HFFc6 (cell line): ENCODE measurements around the gene GIGYF1. TPM values are rescaled to one million over a fixed set of nuclear protein-coding genes. Genes with fewer than 3 reads are reported as not detected.

Experiments used
- DNase-seq: peaks from one replicate; pipeline ENCODE4 v3.0.0-alpha.2; 2018
- H3K27ac Mint-ChIP-seq: 2 replicates; pipeline ENCODE4 v1.8.0; 2020; ENCODE audit warnings: mild to moderate bottlenecking, mixed read lengths
- H3K27me3 Mint-ChIP-seq: 2 replicates; pipeline ENCODE4 v1.8.0; 2021; ENCODE audit warnings: mild to moderate bottlenecking, moderate library complexity, mixed read lengths; ENCODE audit not compliant: insufficient read depth
- H3K36me3 Mint-ChIP-seq: 2 replicates; pipeline ENCODE4 v1.8.0; 2021; ENCODE audit warnings: low read depth, mixed read lengths
- H3K4me1 Mint-ChIP-seq: 2 replicates; pipeline ENCODE4 v1.8.0; 2020; ENCODE audit warnings: low read depth, mixed read lengths
- H3K4me3 Mint-ChIP-seq: 2 replicates; pipeline ENCODE4 v1.8.0; 2020; ENCODE audit warnings: mild to moderate bottlenecking, moderate library complexity, mixed read lengths
- H3K9me3 Mint-ChIP-seq: 2 replicates; pipeline ENCODE4 v1.8.0; 2020; ENCODE audit warnings: mild to moderate bottlenecking, mixed read lengths
- total RNA-seq, 6 experiments: library from RNA; stranded (reverse); fragmentation: NEBNext Ultra II Directional; extraction: Animal tissue kit (Norgen Biotek cat#: 25700); gene quantifications; 2 replicates in 1 of 6; 3 replicates in 5 of 6; pipeline ENCODE4 v1.2.3, GENCODE V29; 2021
- TF ChIP-seq, protein P1 (sequence below): fragments of 200-600 bp; sonication (generic); IDR thresholded peaks from 2 replicates; pipeline ENCODE4 v1.5.0; 2021; ENCODE audit warnings: antibody characterized with exemption, mild to moderate bottlenecking

Gene GIGYF1
- total RNA-seq, 6 experiments from 2014 or later, result 17.7 to 21.8 (median 19.2) TPM

DNA sequence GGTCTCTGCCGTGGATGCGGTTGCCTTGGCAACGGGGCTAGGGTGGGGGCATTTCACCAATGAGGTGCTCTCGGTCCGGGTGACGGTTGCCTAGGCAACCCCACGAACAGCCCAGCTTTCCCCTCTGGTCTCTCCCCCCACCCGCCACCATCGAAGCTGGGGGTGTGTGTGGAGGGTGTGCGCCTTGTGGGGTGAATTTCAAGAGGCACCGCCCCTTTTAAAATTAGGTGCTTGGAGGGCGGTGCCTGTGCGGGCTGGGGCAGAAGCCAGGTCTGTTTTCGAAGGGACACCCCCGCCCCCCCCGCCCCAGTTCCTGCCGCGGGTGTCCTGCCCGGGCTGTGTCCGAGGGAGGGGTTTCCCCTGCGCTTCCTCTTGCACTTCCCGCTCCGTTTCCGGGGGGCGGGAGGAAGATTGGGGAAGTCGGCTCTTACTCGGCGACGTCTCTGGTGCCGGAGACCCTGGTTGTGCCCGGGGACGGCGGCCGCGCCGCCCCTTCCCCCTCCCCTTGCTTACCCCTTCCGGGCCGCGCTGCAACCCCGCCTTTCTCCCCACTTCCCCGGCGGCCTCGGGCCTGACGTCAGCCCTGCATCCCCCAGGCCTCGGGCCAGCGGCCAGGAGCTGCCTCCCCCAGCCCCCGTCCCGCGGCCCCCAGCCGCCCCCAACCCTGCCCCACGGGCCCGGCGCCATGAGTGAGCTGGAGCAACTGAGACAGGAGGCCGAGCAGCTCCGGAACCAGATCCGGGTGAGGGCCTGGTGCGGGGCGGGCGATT, 18.3 kb downstream of the GIGYF1 start:
- peaks cover 24% of the 10 kb centered on the region; the same call in 1 of the 2 replicates for H3K4me1 Mint-ChIP-seq
- H3K4me3 Mint-ChIP-seq, result peak overlapping the region; percentile 85
- TF ChIP-seq, protein P1, sequence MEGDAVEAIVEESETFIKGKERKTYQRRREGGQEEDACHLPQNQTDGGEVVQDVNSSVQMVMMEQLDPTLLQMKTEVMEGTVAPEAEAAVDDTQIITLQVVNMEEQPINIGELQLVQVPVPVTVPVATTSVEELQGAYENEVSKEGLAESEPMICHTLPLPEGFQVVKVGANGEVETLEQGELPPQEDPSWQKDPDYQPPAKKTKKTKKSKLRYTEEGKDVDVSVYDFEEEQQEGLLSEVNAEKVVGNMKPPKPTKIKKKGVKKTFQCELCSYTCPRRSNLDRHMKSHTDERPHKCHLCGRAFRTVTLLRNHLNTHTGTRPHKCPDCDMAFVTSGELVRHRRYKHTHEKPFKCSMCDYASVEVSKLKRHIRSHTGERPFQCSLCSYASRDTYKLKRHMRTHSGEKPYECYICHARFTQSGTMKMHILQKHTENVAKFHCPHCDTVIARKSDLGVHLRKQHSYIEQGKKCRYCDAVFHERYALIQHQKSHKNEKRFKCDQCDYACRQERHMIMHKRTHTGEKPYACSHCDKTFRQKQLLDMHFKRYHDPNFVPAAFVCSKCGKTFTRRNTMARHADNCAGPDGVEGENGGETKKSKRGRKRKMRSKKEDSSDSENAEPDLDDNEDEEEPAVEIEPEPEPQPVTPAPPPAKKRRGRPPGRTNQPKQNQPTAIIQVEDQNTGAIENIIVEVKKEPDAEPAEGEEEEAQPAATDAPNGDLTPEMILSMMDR, result no peak
- peak; percentile 77 for DNase-seq
- no peaks in the 10 kb centered on the region for H3K9me3 Mint-ChIP-seq
- H3K27ac Mint-ChIP-seq, result peak overlapping the region; percentile 65; the same call in 1 of the 2 replicates
- peaks cover 7% of the 10 kb centered on the region; the same call in 1 of the 2 replicates for H3K36me3 Mint-ChIP-seq
- H3K27me3 Mint-ChIP-seq, result peaks cover 13% of the 10 kb centered on the region

DNA sequence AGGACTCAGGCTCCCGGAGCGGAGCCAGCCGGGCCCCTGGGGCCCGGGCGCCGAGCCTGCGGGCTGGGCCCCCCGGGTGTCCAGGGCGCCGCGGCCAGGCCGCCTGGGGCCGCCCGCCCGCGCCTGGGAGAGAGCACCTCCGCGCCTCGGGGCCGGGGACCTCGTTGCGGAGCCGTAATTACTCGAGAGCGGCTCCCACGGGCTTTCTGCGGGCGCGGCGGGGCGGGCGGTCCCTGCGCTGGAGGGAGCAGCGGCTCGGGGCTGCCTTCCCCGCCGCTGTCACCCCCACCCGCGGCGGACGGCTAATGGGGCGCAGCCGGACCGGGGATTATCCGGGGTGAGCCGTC, 19.0 kb downstream of the GIGYF1 start:
- Mint-ChIP-seq H3K9me3 (no peaks in the 10 kb centered on the region), H3K27me3 (peaks cover 13% of the 10 kb centered on the region), H3K4me1 (peaks cover 20% of the 10 kb centered on the region; the same call in 1 of the 2 replicates), H3K36me3 (peaks cover 7% of the 10 kb centered on the region; the same call in 1 of the 2 replicates), H3K27ac (no peak overlapping the region), H3K4me3 (peak overlapping the region; percentile 95)
- no peak for DNase-seq
- TF ChIP-seq, protein P1, result no peak

DNA sequence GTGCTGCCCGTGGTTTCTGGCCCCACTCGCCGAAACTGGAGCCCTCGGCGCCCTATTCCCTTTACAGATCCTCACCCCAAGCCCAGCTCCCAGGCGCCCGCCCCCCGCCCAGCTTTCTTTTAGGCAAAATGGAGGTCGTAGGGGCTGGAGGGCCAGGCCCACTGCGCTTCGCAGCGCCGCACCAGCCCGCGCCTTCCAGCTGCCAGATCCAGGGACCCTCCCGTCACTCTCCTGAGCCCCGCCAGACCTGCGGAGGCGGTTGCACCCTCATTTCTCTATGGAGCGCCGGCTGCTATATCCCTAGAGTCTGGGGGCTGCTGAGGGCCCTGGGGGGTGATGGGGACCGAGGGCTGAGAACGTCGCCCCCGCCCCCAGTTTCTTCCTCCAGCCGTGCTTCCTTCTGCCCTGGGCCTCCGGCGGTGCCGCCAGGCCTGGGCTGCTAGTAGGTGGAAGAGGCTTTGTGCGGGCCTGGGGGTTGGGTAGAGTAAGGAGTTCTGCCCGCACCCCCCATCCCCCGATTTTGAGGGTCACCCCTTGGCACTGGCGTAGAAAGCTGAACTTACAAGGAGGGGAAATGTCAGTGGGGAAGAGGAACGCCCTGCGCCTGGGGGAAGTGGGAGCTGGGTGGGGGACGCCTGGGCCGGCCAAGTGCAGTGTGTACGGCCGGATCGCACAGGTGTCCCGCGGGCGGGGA, 19.5 kb downstream of the GIGYF1 start:
- TF ChIP-seq, protein P1, result no peak
- DNase-seq, result no peak
- no peaks in the 10 kb centered on the region for H3K9me3 Mint-ChIP-seq

DNA sequence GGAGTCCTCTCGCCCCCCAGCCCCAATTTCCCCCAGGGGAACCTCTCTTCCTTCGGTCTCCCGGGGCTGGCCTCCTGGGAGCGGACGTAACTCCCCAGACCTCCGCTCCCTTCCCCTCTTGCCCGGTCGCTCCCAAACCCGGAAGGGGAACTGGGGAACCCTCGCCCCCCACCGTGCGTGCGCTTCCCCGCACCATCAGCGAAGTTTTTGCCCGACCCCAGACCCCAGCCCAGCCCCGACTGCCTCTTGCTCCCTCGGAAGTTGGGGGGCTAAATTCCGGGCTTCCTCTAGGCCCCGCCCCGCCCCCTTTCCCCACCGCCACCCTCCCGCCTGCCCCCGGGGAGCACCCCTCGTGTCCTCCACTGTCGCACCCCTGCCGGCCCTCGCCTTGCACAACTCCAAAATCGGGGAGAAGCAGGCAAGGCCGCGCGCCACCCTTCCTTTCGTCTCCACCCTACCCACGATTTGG, 20.1 kb downstream of the GIGYF1 start:
- no peak for DNase-seq
- H3K4me1 Mint-ChIP-seq, result peaks cover 11% of the 10 kb centered on the region; the same call in 1 of the 2 replicates
- peaks cover 16% of the 10 kb centered on the region for H3K27me3 Mint-ChIP-seq
- peaks cover 7% of the 10 kb centered on the region; the same call in 1 of the 2 replicates for H3K36me3 Mint-ChIP-seq
- peak overlapping the region; percentile 95 for H3K4me3 Mint-ChIP-seq
- H3K9me3 Mint-ChIP-seq, result no peaks in the 10 kb centered on the region
- TF ChIP-seq, protein P1, result no peak
- H3K27ac Mint-ChIP-seq, result peak overlapping the region; percentile 79

More for the DNA sequence above, 19.5 kb downstream of the GIGYF1 start:
- H3K27ac Mint-ChIP-seq, result peak overlapping the region; percentile 79
- H3K4me1 Mint-ChIP-seq, result peaks cover 16% of the 10 kb centered on the region; the same call in 1 of the 2 replicates
- peaks cover 7% of the 10 kb centered on the region; the same call in 1 of the 2 replicates for H3K36me3 Mint-ChIP-seq
- H3K4me3 Mint-ChIP-seq, result peak overlapping the region; percentile 95
- H3K27me3 Mint-ChIP-seq, result peaks cover 16% of the 10 kb centered on the region

DNA sequence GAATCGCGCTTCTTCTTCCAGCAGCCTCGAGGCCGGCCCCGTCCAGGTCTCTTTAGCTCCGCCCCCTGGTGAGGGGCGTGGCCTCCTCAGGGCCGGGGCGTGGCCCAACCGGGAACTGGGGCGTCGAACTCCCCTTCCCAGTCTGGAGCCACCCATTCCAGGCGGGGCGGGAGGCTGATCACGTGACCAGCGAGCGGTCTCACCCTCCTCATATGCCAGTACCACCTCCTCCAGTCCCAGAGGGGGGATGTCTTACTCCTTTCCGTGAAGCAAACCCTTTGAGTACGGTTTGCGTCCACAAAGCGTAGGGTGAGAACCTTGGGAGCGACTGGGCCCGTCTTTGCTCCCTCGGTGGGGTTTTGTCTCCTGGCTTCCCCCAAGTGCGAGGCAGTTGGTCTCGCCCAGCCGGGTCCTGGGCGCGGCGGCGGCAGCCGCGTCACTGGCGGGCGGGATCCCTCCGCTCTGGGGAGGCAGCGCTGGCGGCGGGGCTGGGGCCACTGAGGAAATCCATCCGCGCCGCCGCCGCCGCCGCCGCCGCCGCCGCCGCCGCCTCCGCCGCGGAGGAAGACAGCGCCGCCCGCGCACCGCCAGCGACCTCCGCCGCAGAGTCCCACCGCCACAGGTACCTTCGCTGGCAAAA, 20.6 kb downstream of the GIGYF1 start, which contains the start of gene GNB2:
TSS of gene GNB2 (plus strand) at position 439 of the 640 bp plus-strand sequence. CDS start 2,526 bp downstream, outside the sequence.
- peak; percentile 98 for DNase-seq
- Mint-ChIP-seq H3K27ac (peak within 1 kb of the TSS; percentile 97), H3K27me3 (peaks cover 17% of the 10 kb centered on the region), H3K4me3 (peak within 1 kb of the TSS; percentile 95), H3K4me1 (peaks cover 11% of the 10 kb centered on the region; the same call in 1 of the 2 replicates), H3K36me3 (peaks cover 7% of the 10 kb centered on the region; the same call in 1 of the 2 replicates), H3K9me3 (no peaks in the 10 kb centered on the region)
- TF ChIP-seq, protein P1, result no peak
